ENCODE data around the gene RAB11FIP2. TPM values are rescaled to one million over a fixed set of nuclear protein-coding genes. Genes with fewer than 3 reads are reported as not detected.

RAB11FIP2 gene
- total RNA-seq, 6 experiments from 2014 or later, result 5.3 to 14.3 (median 6.9) TPM

- Histone ChIP-seq H3K27ac (no peak overlapping the region), H3K4me1 (peaks cover 0 to 7% (median 3%) of the 10 kb centered on the region in 4 donors), H3K4me3 (no peak overlapping the region), H3K36me3 (no peaks in the 10 kb centered on the region), H3K27me3 (no peaks in the 10 kb centered on the region), H3K9me3 (no peaks in the 10 kb centered on the region)
- intact Hi-C loops (cut with DNase I), result no loop called here
- DNase-seq (no peak), ATAC-seq (no peak)
- TF ChIP-seq POLR2A (IDR thresholded peaks at IDR 0.05) (no peak), CTCF (IDR thresholded peaks at IDR 0.05) (no peak)
Observed at GRCh38 chr10:118042336-118042735, 4.4 kb downstream of the RAB11FIP2 start.

- no peak for TF ChIP-seq POLR2A (IDR thresholded peaks at IDR 0.05)
- TF ChIP-seq CTCF (IDR thresholded peaks at IDR 0.05), result no peak
- Histone ChIP-seq H3K9me3 (no peaks in the 10 kb centered on the region), H3K27me3 (no peaks in the 10 kb centered on the region), H3K27ac (no peak overlapping the region), H3K4me3 (no peak overlapping the region), H3K4me1 (peaks cover 0 to 7% (median 3%) of the 10 kb centered on the region in 4 donors), H3K36me3 (no peaks in the 10 kb centered on the region)
- intact Hi-C loops (cut with DNase I), result no loop called here
- WGBS (ENCODE audit: insufficient coverage, low coverage, low lambda C conversion rate, missing lambda C conversion rate), result 70% methylated on average over 2 of the region's 2 CpGs
- no peak for DNase-seq
- no peak for ATAC-seq
Observed at GRCh38 chr10:118041316-118041715, 5.4 kb downstream of the RAB11FIP2 start.

- intact Hi-C loops (cut with DNase I), result no loop called here
- H3K4me1 ChIP-seq, result no peaks in the 10 kb centered on the region
- 76% methylated on average over 4 of the region's 4 CpGs for WGBS (ENCODE audit: insufficient coverage, low coverage, low lambda C conversion rate, missing lambda C conversion rate)
- H3K4me3 ChIP-seq, result no peak overlapping the region
- no peak for ATAC-seq
- H3K27ac ChIP-seq, result no peak overlapping the region
- H3K27me3 ChIP-seq, result no peaks in the 10 kb centered on the region
- TF ChIP-seq POLR2A (IDR thresholded peaks at IDR 0.05), result no peak
- no peak for TF ChIP-seq CTCF (IDR thresholded peaks at IDR 0.05)
- DNase-seq, result no peak
- H3K9me3 ChIP-seq, result no peaks in the 10 kb centered on the region
- H3K36me3 ChIP-seq, result no peaks in the 10 kb centered on the region
Observed at GRCh38 chr10:118036281-118036875, 10.4 kb downstream of the RAB11FIP2 start.

- no peaks in the 10 kb centered on the region for H3K9me3 ChIP-seq
- TF ChIP-seq CTCF (IDR thresholded peaks at IDR 0.05) (no peak), POLR2A (IDR thresholded peaks at IDR 0.05) (no peak)
- intact Hi-C loops (cut with DNase I), result no loop called here
- H3K36me3 ChIP-seq, result no peaks in the 10 kb centered on the region
- H3K27me3 ChIP-seq, result no peaks in the 10 kb centered on the region
- ATAC-seq (peak in 2 of 4 donors; percentile 28 to 31), DNase-seq (no peak)
- 70% methylated on average over 7 of the region's 7 CpGs for WGBS (ENCODE audit: insufficient coverage, low coverage, low lambda C conversion rate, missing lambda C conversion rate)
- H3K27ac ChIP-seq, result no peak overlapping the region
- H3K4me1 ChIP-seq, result no peaks in the 10 kb centered on the region
- H3K4me3 ChIP-seq, result no peak overlapping the region
Observed at GRCh38 chr10:118035354-118036005, 11.3 kb downstream of the RAB11FIP2 start.
